ENCODE measurements around the gene RECQL. TPM values are rescaled to one million over a fixed set of nuclear protein-coding genes. Genes with fewer than 3 reads are reported as not detected.

The RECQL gene
- total RNA-seq, 2 experiments from 2014 or later, result 11.1 to 16.0 TPM

GRCh38 chr12:21545557-21545956 lies 44.1 kb upstream of the RECQL start:
- POLR2A ChIA-PET, result no interaction called here

GRCh38 chr12:21543151-21543550 lies 41.7 kb upstream of the RECQL start:
- H3K4me1 Mint-ChIP-seq (ENCODE audit: low read depth), result no peaks in the 10 kb centered on the region
- H3K9me3 Mint-ChIP-seq, result no peaks in the 10 kb centered on the region
- DNase-seq (no peak), ATAC-seq (ENCODE audit: poor library complexity) (no peak)
- no peak overlapping the region for H3K27ac Mint-ChIP-seq
- no peaks in the 10 kb centered on the region for H3K4me1 ChIP-seq (ENCODE audit: insufficient read depth, low read length)
- no peak overlapping the region for H3K27ac ChIP-seq (ENCODE audit: low read depth in 1 of 2, low read length in 2 of 2)
- no peaks in the 10 kb centered on the region for H3K36me3 ChIP-seq (ENCODE audit: insufficient read depth, low read length)
- ChIA-PET CTCF (no interaction called here), POLR2A (no interaction called here)
- H3K27me3 Mint-ChIP-seq, result no peaks in the 10 kb centered on the region
- intact Hi-C loops (cut with DNase I, micrococcal nuclease), result no loop called here
- no peak for TF ChIP-seq CTCF (IDR thresholded peaks at IDR 0.05)
- H3K4me3 ChIP-seq (ENCODE audit: low read length), result no peak overlapping the region
- H3K4me3 Mint-ChIP-seq, result no peak overlapping the region
- H3K9me3 ChIP-seq (ENCODE audit: control insufficient read depth in 1 of 2, insufficient read depth in 1 of 2, low read length in 2 of 2), result no peaks in the 10 kb centered on the region
- H3K27me3 ChIP-seq (ENCODE audit: control insufficient read depth in 1 of 2, insufficient read depth in 2 of 2, low read length in 2 of 2), result no peaks in the 10 kb centered on the region
- no peaks in the 10 kb centered on the region for H3K36me3 Mint-ChIP-seq (ENCODE audit: low read depth)

More at GRCh38 chr12:21545557-21545956, 44.1 kb upstream of the RECQL start:
- Histone ChIP-seq H3K27ac (ENCODE audit: low read depth in 1 of 2, low read length in 2 of 2) (no peak overlapping the region), H3K4me3 (ENCODE audit: low read length) (no peak overlapping the region), H3K27me3 (ENCODE audit: control insufficient read depth in 1 of 2, insufficient read depth in 2 of 2, low read length in 2 of 2) (no peaks in the 10 kb centered on the region), H3K9me3 (ENCODE audit: control insufficient read depth in 1 of 2, insufficient read depth in 1 of 2, low read length in 2 of 2) (no peaks in the 10 kb centered on the region), H3K36me3 (ENCODE audit: insufficient read depth, low read length) (no peaks in the 10 kb centered on the region), H3K4me1 (ENCODE audit: insufficient read depth, low read length) (no peaks in the 10 kb centered on the region)
- CTCF ChIA-PET, result no interaction called here
- intact Hi-C loops (cut with DNase I, micrococcal nuclease), result no loop called here
- DNase-seq (no peak), ATAC-seq (ENCODE audit: poor library complexity) (no peak)
- no peak for TF ChIP-seq CTCF (IDR thresholded peaks at IDR 0.05)
- no peaks in the 10 kb centered on the region for H3K27me3 Mint-ChIP-seq
- no peaks in the 10 kb centered on the region for H3K9me3 Mint-ChIP-seq
- no peaks in the 10 kb centered on the region for H3K36me3 Mint-ChIP-seq (ENCODE audit: low read depth)
- no peak overlapping the region for H3K4me3 Mint-ChIP-seq
- no peaks in the 10 kb centered on the region for H3K4me1 Mint-ChIP-seq (ENCODE audit: low read depth)
- no peak overlapping the region for H3K27ac Mint-ChIP-seq

GRCh38 chr12:21542403-21542802 lies 41.0 kb upstream of the RECQL start:
- no peaks in the 10 kb centered on the region for H3K9me3 Mint-ChIP-seq
- intact Hi-C loops (cut with DNase I, micrococcal nuclease), result no loop called here
- DNase-seq (no peak), ATAC-seq (ENCODE audit: poor library complexity) (no peak)
- Histone ChIP-seq H3K4me3 (ENCODE audit: low read length) (no peak overlapping the region), H3K27me3 (ENCODE audit: control insufficient read depth in 1 of 2, insufficient read depth in 2 of 2, low read length in 2 of 2) (no peaks in the 10 kb centered on the region), H3K27ac (ENCODE audit: low read depth in 1 of 2, low read length in 2 of 2) (no peak overlapping the region), H3K36me3 (ENCODE audit: insufficient read depth, low read length) (no peaks in the 10 kb centered on the region), H3K4me1 (ENCODE audit: insufficient read depth, low read length) (no peaks in the 10 kb centered on the region), H3K9me3 (ENCODE audit: control insufficient read depth in 1 of 2, insufficient read depth in 1 of 2, low read length in 2 of 2) (no peaks in the 10 kb centered on the region)
- POLR2A ChIA-PET, result no interaction called here
- H3K27ac Mint-ChIP-seq, result no peak overlapping the region
- H3K4me1 Mint-ChIP-seq (ENCODE audit: low read depth), result no peaks in the 10 kb centered on the region
- H3K4me3 Mint-ChIP-seq, result no peak overlapping the region
- no peaks in the 10 kb centered on the region for H3K27me3 Mint-ChIP-seq
- CTCF ChIA-PET, result no interaction called here
- TF ChIP-seq CTCF (IDR thresholded peaks at IDR 0.05), result no peak
- H3K36me3 Mint-ChIP-seq (ENCODE audit: low read depth), result no peaks in the 10 kb centered on the region

Measured in CD4-positive, alpha-beta T cell (primary cell).